ENCODE measurements around the gene TSC22D2.

The TSC22D2 gene

DNA sequence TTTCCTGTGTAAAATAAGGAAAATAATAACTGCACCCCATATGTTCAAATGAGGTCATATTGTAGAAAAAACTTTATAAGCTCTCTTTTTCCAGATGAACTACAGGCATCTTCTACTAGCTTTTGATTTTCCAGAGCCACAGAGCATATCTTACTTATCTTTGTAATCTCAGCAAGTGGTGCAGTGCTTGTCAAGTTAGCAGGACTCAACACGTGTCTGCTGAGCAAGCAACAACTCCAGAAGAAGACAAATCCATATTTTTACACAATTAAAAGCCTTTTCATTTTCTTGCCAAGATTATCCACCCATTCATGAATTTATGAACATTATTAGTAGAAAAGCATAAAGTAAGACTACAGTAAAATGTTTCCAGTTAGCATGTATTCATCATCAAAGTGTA lies 14.4 kb upstream of the TSC22D2 start:
- H3K9me3 ChIP-seq (ENCODE audit: low read length), result no peaks in the 10 kb centered on the region
- H3K36me3 ChIP-seq (ENCODE audit: insufficient read depth, low read length), result no peaks in the 10 kb centered on the region
- no peaks in the 10 kb centered on the region for H3K4me1 ChIP-seq (ENCODE audit: insufficient read depth, low read length)
- no peak overlapping the region for H3K4me3 ChIP-seq (ENCODE audit: low read length)
- no peaks in the 10 kb centered on the region for H3K27me3 ChIP-seq (ENCODE audit: insufficient read depth, low read length)
- H2AFZ ChIP-seq (ENCODE audit: low read depth, low read length), result no peak overlapping the region

- no peaks in the 10 kb centered on the region for H3K4me1 ChIP-seq (ENCODE audit: insufficient read depth, low read length)
- no peaks in the 10 kb centered on the region for H3K27me3 ChIP-seq (ENCODE audit: insufficient read depth, low read length)
- H3K4me3 ChIP-seq (ENCODE audit: low read length), result no peak overlapping the region
- H3K36me3 ChIP-seq (ENCODE audit: insufficient read depth, low read length), result no peaks in the 10 kb centered on the region
- H3K9me3 ChIP-seq (ENCODE audit: low read length), result no peaks in the 10 kb centered on the region
- H2AFZ ChIP-seq (ENCODE audit: low read depth, low read length), result no peak overlapping the region
Measured at GRCh38 chr3:150394606-150395005, 13.5 kb upstream of the TSC22D2 start.

- no peaks in the 10 kb centered on the region for H3K36me3 ChIP-seq (ENCODE audit: insufficient read depth, low read length)
- no peaks in the 10 kb centered on the region for H3K9me3 ChIP-seq (ENCODE audit: low read length)
- no peaks in the 10 kb centered on the region for H3K27me3 ChIP-seq (ENCODE audit: insufficient read depth, low read length)
- H3K4me1 ChIP-seq (ENCODE audit: insufficient read depth, low read length), result no peaks in the 10 kb centered on the region
- H2AFZ ChIP-seq (ENCODE audit: low read depth, low read length), result no peak overlapping the region
- no peak overlapping the region for H3K4me3 ChIP-seq (ENCODE audit: low read length)
Measured at GRCh38 chr3:150396491-150396890, 11.6 kb upstream of the TSC22D2 start.

- Histone ChIP-seq H3K4me1 (ENCODE audit: insufficient read depth, low read length) (no peaks in the 10 kb centered on the region), H3K27me3 (ENCODE audit: insufficient read depth, low read length) (no peaks in the 10 kb centered on the region), H3K9me3 (ENCODE audit: low read length) (no peaks in the 10 kb centered on the region)
Measured at GRCh38 chr3:150396956-150397550, 11.0 kb upstream of the TSC22D2 start.

DNA sequence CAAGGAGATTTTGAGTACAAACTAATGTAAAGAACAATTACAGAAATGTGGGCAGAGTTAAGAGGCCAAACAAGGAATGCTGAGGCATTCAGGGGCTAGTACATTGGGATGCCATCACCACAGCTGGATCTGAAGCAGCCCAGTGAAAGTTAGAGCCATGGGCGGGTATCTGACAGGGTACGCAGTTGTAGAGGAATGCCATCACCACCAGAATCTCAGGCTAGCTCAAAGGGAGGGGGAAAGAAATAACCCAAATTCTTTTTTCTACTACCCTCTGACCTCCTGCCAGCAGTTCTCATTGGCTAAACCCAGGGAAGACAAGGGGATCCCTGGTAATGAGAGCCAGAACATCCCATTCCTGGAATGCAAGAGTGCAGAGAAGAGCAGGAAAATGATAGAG lies 9.0 kb upstream of the TSC22D2 start:
- no peak overlapping the region for H2AFZ ChIP-seq (ENCODE audit: low read depth, low read length)

More at GRCh38 chr3:150396956-150397550, 11.0 kb upstream of the TSC22D2 start:
- Histone ChIP-seq H3K36me3 (ENCODE audit: insufficient read depth, low read length) (no peaks in the 10 kb centered on the region), H2AFZ (ENCODE audit: low read depth, low read length) (no peak overlapping the region), H3K4me3 (ENCODE audit: low read length) (no peak overlapping the region)

GRCh38 chr3:150401285-150401684 lies 6.8 kb upstream of the TSC22D2 start:
- no peaks in the 10 kb centered on the region for H3K4me1 ChIP-seq (ENCODE audit: insufficient read depth, low read length)
- no peak overlapping the region for H3K4me3 ChIP-seq (ENCODE audit: low read length)
- no peaks in the 10 kb centered on the region for H3K27me3 ChIP-seq (ENCODE audit: insufficient read depth, low read length)
- no peak overlapping the region for H2AFZ ChIP-seq (ENCODE audit: low read depth, low read length)
- H3K36me3 ChIP-seq (ENCODE audit: insufficient read depth, low read length), result no peaks in the 10 kb centered on the region
- H3K9me3 ChIP-seq (ENCODE audit: low read length), result no peaks in the 10 kb centered on the region

More for the DNA sequence above, 9.0 kb upstream of the TSC22D2 start:
- Histone ChIP-seq H3K36me3 (ENCODE audit: insufficient read depth, low read length) (no peaks in the 10 kb centered on the region), H3K4me1 (ENCODE audit: insufficient read depth, low read length) (no peaks in the 10 kb centered on the region), H3K9me3 (ENCODE audit: low read length) (no peaks in the 10 kb centered on the region), H3K27me3 (ENCODE audit: insufficient read depth, low read length) (no peaks in the 10 kb centered on the region), H3K4me3 (ENCODE audit: low read length) (no peak overlapping the region)

DNA sequence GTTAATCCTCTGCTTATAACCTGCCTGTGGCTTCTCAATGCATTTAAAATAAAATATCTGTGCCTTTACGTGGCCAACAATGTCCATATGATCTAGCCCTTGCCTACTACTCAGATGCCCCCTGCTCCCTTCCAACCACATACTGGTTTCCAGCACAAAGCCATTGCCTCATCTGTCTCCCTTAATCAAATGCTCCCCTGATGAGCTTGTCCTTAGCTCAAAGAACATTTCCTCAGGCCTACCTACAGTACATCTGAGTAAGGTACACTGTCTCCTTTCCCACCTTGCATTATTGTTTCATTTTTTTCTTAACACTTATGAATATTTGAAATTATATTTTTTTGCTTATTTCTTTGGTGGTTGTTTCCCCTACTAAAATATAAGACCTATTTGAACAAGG lies 5.9 kb upstream of the TSC22D2 start:
- Histone ChIP-seq H3K36me3 (ENCODE audit: insufficient read depth, low read length) (no peaks in the 10 kb centered on the region), H2AFZ (ENCODE audit: low read depth, low read length) (no peak overlapping the region), H3K4me1 (ENCODE audit: insufficient read depth, low read length) (peaks cover 7% of the 10 kb centered on the region), H3K27me3 (ENCODE audit: insufficient read depth, low read length) (no peaks in the 10 kb centered on the region), H3K9me3 (ENCODE audit: low read length) (no peaks in the 10 kb centered on the region), H3K4me3 (ENCODE audit: low read length) (no peak overlapping the region)

DNA sequence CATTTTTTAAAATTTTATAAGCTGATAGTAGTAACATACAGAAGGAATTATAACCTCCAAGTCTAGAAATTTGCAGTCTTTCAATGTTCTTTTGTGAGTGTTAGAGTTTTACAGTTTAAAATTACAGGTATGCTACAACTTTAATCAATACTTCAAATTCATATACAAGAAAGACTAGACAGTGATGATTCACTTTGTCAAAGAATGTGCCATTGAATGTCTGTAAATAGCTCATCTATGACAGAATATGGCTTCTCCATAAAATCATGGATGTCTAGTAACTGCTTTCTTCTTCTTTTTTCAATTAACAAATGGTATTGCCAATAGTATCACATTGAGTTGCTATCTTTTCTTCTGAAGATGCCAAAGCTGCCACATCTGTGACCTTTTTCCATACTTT lies 4.1 kb upstream of the TSC22D2 start:
- H3K27me3 ChIP-seq (ENCODE audit: insufficient read depth, low read length), result no peaks in the 10 kb centered on the region
- H2AFZ ChIP-seq (ENCODE audit: low read depth, low read length), result no peak overlapping the region
- H3K9me3 ChIP-seq (ENCODE audit: low read length), result no peaks in the 10 kb centered on the region
- no peaks in the 10 kb centered on the region for H3K36me3 ChIP-seq (ENCODE audit: insufficient read depth, low read length)
- peaks cover 10% of the 10 kb centered on the region for H3K4me1 ChIP-seq (ENCODE audit: insufficient read depth, low read length)
- no peak overlapping the region for H3K4me3 ChIP-seq (ENCODE audit: low read length)

GRCh38 chr3:150407051-150407807 lies 869 bp upstream of the TSC22D2 start:
- Histone ChIP-seq H3K4me3 (ENCODE audit: low read length) (peak overlapping the region; percentile 82), H2AFZ (ENCODE audit: low read depth, low read length) (peak overlapping the region; percentile 99), H3K4me1 (ENCODE audit: insufficient read depth, low read length) (peaks cover 16% of the 10 kb centered on the region), H3K9me3 (ENCODE audit: low read length) (no peaks in the 10 kb centered on the region), H3K36me3 (ENCODE audit: insufficient read depth, low read length) (peaks cover 9% of the 10 kb centered on the region), H3K27me3 (ENCODE audit: insufficient read depth, low read length) (no peaks in the 10 kb centered on the region)

- Histone ChIP-seq H3K4me1 (ENCODE audit: insufficient read depth, low read length) (peaks cover 18% of the 10 kb centered on the region), H3K36me3 (ENCODE audit: insufficient read depth, low read length) (peaks cover 9% of the 10 kb centered on the region), H3K9me3 (ENCODE audit: low read length) (no peaks in the 10 kb centered on the region), H3K4me3 (ENCODE audit: low read length) (peak overlapping the region; percentile 82), H2AFZ (ENCODE audit: low read depth, low read length) (peak overlapping the region; percentile 99), H3K27me3 (ENCODE audit: insufficient read depth, low read length) (no peaks in the 10 kb centered on the region)
Measured at GRCh38 chr3:150407808-150408220, 284 bp upstream of the TSC22D2 start.

- peaks cover 19% of the 10 kb centered on the region for H3K4me1 ChIP-seq (ENCODE audit: insufficient read depth, low read length)
- H3K9me3 ChIP-seq (ENCODE audit: low read length), result no peaks in the 10 kb centered on the region
- no peak overlapping the region for H2AFZ ChIP-seq (ENCODE audit: low read depth, low read length)
- peak overlapping the region; percentile 82 for H3K4me3 ChIP-seq (ENCODE audit: low read length)
- H3K27me3 ChIP-seq (ENCODE audit: insufficient read depth, low read length), result no peaks in the 10 kb centered on the region
- H3K36me3 ChIP-seq (ENCODE audit: insufficient read depth, low read length), result peaks cover 9% of the 10 kb centered on the region
Measured at GRCh38 chr3:150409125-150409511, 1.0 kb downstream of the TSC22D2 start.

GRCh38 chr3:150409512-150410310 lies 1.6 kb downstream of the TSC22D2 start:
- no peaks in the 10 kb centered on the region for H3K9me3 ChIP-seq (ENCODE audit: low read length)
- no peak overlapping the region for H2AFZ ChIP-seq (ENCODE audit: low read depth, low read length)
- H3K4me1 ChIP-seq (ENCODE audit: insufficient read depth, low read length), result peaks cover 25% of the 10 kb centered on the region
- no peaks in the 10 kb centered on the region for H3K27me3 ChIP-seq (ENCODE audit: insufficient read depth, low read length)
- H3K4me3 ChIP-seq (ENCODE audit: low read length), result peak overlapping the region; percentile 82
- peaks cover 9% of the 10 kb centered on the region for H3K36me3 ChIP-seq (ENCODE audit: insufficient read depth, low read length)

Measured in neuron (in vitro differentiated cells).